Measurements from ENCODE around the gene FAM118A.
"Not testable (repeated sequence)": the region's sequence is repeated elsewhere in the genome, so short reads cannot be mapped to it uniquely, and the experiment has no call there.

The FAM118A gene

DNA sequence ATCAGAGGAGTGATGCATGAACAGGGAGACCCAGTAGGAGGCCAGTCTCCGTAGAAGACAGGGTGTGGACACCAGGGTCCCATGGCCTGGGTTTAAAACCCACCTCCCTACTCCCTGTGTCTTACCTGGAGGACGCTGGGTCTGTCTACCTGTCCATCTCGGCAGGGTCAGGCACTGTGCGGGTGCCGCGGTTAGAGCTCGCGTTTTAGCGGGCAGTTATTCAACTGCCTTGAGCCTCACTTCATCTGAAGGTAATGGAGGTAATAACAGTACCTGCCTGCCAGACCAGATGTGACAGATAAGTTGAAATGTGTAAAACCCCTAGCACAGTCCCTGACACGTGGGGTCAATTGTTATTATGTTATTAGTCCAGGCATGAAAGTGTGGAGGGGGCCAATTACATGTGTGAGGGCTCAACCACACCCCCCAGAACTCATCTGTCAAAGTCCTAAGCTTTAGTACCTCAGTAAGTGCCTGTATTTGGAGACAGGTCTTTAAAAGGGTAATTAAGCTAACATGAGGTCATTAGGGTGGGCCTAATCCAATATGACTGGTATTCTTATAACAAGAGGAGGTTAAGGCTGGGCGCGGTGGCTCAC is 33.1 kb upstream of the FAM118A start:
- TF ChIP-seq CTCF (IDR thresholded peaks at IDR 0.05; ENCODE audit: low read depth, low read length) = no peak

DNA sequence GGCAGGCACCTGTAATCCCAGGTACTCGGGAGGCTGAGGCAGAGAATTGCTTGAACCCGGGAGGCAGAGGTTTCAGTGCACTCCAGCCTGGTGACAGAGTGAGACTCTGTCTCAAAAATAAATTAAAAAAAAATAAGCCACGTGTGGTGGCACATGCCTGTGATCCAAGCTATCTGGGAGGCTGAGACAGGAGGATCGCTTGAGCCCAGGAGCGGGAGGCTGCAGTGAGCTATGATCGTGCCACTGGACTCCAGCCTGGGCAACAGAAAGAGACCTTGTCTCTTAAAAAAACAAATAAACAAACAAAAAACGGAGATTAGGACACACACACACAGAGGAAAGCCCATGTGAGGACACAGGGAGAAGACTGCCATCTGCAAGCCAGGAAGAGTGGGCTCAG is 32.0 kb upstream of the FAM118A start:
- not testable (repeated sequence) for H3K4me3 ChIP-seq (ENCODE audit: low read depth, low read length)

More for the DNA sequence above, 33.1 kb upstream of the FAM118A start:
- no peak overlapping the region for H3K4me3 ChIP-seq (ENCODE audit: low read depth, low read length)

- H3K4me3 ChIP-seq (ENCODE audit: low read depth, low read length) = no peak overlapping the region
- TF ChIP-seq CTCF (IDR thresholded peaks at IDR 0.05; ENCODE audit: low read depth, low read length) = no peak
Measured at GRCh38 chr22:45278125-45278524, 31.6 kb upstream of the FAM118A start.

- TF ChIP-seq CTCF (IDR thresholded peaks at IDR 0.05; ENCODE audit: low read depth, low read length) = no peak
- H3K4me3 ChIP-seq (ENCODE audit: low read depth, low read length) = no peak overlapping the region
Measured at GRCh38 chr22:45280587-45280980, 29.1 kb upstream of the FAM118A start.

- H3K4me3 ChIP-seq (ENCODE audit: low read depth, low read length) = no peak overlapping the region
- no peak for TF ChIP-seq CTCF (IDR thresholded peaks at IDR 0.05; ENCODE audit: low read depth, low read length)
Measured at GRCh38 chr22:45281010-45281409, 28.7 kb upstream of the FAM118A start.

GRCh38 chr22:45284705-45285262 is 24.9 kb upstream of the FAM118A start, which contains the start of gene UPK3A:
UPK3A (plus strand) TSS chr22:45284949; CDS start chr22:45285014, 65 bp downstream.
- no peak within 1 kb of the TSS for H3K4me3 ChIP-seq (ENCODE audit: low read depth, low read length)
- TF ChIP-seq CTCF (IDR thresholded peaks at IDR 0.05; ENCODE audit: low read depth, low read length) = no peak

DNA sequence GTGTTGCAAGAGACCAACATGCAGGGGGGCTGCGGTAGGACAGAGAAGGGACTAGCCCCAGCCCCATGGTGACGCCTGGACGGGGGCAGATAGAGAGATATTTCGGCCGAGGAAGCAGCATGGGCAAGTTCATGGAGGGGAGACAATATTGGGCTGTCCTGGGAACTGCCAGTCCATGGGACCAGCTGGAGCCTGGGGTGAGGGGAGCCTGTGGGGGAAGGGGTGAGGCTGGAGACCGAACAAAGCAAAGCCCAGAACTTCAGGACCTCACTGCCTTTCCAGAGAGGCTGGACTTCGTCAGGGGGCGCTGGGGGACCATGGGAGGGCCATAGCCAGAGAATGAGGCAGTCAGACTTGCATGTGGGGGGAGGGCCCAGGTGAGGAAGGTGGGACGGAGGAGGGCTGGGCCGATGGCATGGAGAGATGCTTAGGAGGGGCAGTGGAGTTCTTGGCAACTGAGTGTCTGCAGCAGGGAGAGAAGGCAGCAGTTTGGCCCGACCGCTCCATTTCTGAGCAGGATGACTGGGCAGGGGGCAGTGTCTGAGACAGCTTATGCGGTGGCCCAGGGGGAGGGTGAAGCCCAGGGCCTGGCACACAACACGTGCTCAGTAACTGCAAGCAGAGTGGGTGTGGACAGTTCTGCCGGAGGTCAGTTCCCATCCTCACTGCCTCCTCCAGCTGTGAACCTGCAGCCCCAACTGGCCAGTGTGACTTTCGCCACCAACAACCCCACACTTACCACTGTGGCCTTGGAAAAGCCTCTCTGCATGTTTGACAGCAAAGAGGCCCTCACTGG is 24.3 kb upstream of the FAM118A start:
- H3K4me3 ChIP-seq (ENCODE audit: low read depth, low read length) = no peak overlapping the region
- TF ChIP-seq CTCF (IDR thresholded peaks at IDR 0.05; ENCODE audit: low read depth, low read length) = no peak

All from WI38 (cell line).